GM10248 (cell line): ENCODE data around the gene U2SURP.

Source experiments
- CTCF ChIA-PET: fragments of 300-600 bp; sonication (Branson Sonifier 250); formaldehyde crosslinking; extraction: SDS; loops from one replicate; lab custom pipeline; 2021; ENCODE audit warnings: antibody characterized with exemption; lab: Yijun Ruan, JAX
- POLR2A ChIA-PET: fragments of 350-650 bp; sonication (Branson Sonifier 250); formaldehyde crosslinking; extraction: SDS; loops from one replicate; lab custom pipeline; 2020; ENCODE audit warnings: antibody characterized with exemption; lab: Yijun Ruan, JAX
- DNase-seq: peaks from one replicate; pipeline ENCODE4 v3.0.0; 2012; ENCODE audit errors: extremely low spot score
- CTCF ChIP-seq: IDR thresholded peaks from 2 replicates; pipeline ENCODE4 v1.5.1; 2012; ENCODE audit warnings: mild to moderate bottlenecking, low read depth; ENCODE audit errors: extremely low read depth, missing control alignments, control extremely low read depth

The U2SURP gene

DNA sequence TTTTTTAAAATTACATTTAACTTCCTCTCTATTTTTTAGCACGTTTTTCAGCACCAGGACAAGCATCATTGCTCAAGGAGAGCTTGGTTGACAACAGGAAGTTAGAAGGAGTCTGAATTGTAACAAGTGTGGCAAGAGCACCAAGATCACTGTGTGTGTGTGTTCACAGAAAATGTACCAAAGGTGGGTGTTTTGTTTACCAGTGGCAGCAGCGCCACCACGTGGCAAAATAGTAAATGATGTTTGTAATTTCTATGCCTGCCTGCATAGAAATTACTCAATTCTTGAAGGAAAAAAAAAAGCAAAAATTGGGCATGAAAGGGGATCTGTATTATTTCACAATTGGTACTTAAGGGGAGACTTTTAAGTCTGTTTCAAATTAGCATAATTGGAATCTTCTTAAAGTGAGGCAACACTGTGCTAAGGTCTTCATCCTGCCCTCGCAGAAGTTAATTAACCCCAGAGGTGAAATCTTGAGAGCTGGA lies 7.4 kb upstream of the U2SURP start:
- DNase-seq = peak; percentile 69
- TF ChIP-seq CTCF = peak; percentile 77
- ChIA-PET CTCF (interaction anchor here (1.0 to 9.1 kb wide), 15 partner anchors 10 to 868 kb away, joined by 3 to 130 read pairs (median 4); no protein-coding TSS in a partner anchor), POLR2A (no interaction called here)

DNA sequence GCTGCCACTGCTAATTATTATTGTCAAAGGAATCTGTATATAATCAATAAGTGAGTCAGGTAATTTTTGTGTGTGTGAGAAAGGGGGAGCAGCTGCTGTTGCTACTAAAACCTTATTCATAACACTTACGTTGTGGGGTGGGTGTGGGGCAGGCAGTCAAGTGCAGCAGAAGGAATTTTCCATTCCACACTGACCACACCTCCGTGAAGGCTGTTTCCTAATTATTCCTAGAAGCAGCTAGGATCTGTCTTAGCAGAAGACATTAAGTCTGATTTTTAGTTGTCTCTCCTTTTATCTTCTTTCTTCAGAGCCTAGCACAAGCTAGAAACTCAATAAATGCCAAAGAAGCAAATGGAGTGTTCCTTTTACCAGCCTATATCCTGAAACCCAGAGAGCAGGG lies 4.0 kb upstream of the U2SURP start:
- TF ChIP-seq CTCF = no peak
- no peak for DNase-seq
- CTCF ChIA-PET = interaction anchor here (1.7 to 9.1 kb wide), 2 partner anchors 169 to 677 kb away, joined by 3 to 130 read pairs; no protein-coding TSS in a partner anchor
- POLR2A ChIA-PET = no interaction called here

GRCh38 chr3:142998439-142998838 lies 2.9 kb upstream of the U2SURP start:
- TF ChIP-seq CTCF = no peak
- no peak for DNase-seq
- CTCF ChIA-PET = interaction anchor here (1.4 to 9.1 kb wide), 3 partner anchors 170 to 171 kb away, joined by 3 to 130 read pairs (median 27); no protein-coding TSS in a partner anchor
- POLR2A ChIA-PET = no interaction called here

GRCh38 chr3:142999881-143000280 lies 1.5 kb upstream of the U2SURP start:
- no peak for TF ChIP-seq CTCF
- ChIA-PET POLR2A (interaction anchor here (0.6 kb wide), 2 partner anchors 12 kb away, joined by 3 to 4 read pairs; no protein-coding TSS in a partner anchor), CTCF (interaction anchor here (0.7 to 5.3 kb wide), 3 partner anchors 36 to 173 kb away, joined by 3 to 27 read pairs (median 3); no protein-coding TSS in a partner anchor)
- DNase-seq = no peak

DNA sequence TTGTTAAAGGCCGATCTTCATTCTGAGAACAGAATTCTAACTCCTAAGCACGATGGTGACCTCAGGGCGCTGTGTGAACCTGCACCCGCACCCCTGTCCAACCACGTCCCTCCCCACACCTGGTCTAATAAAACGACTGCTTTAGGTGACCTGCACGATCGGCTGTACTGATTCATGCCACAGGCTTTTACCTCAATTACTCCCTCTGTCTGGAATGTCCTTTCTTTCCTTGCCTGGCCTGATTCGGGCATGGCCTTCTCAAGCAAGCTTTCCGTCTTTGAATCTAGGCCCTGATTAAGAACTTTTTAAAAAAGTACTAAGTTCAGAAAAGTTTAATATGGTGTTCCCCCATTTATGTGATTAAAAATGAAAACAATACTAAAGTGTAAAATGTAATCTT lies 842 bp upstream of the U2SURP start:
- no peak for DNase-seq
- TF ChIP-seq CTCF = no peak
- CTCF ChIA-PET = interaction anchor here (1.8 to 5.3 kb wide), 3 partner anchors 9 to 172 kb away, joined by 5 to 27 read pairs (median 7); no protein-coding TSS in a partner anchor
- POLR2A ChIA-PET = interaction anchor here (0.6 to 0.7 kb wide), 2 partner anchors 12 to 412 kb away, joined by 3 to 4 read pairs; no protein-coding TSS in a partner anchor

- ChIA-PET POLR2A (interaction anchor here (0.7 to 1.2 kb wide), 2 partner anchors 412 to 422 kb away, joined by 3 read pairs; partner anchors contain the start of gene ATR), CTCF (interaction anchor here (1.0 to 5.3 kb wide), 7 partner anchors 9 to 975 kb away, joined by 3 to 27 read pairs (median 5); no protein-coding TSS in a partner anchor)
- TF ChIP-seq CTCF = no peak
- DNase-seq = peak; percentile 85
These were observed 369 bp upstream of the U2SURP start for GRCh38 chr3:143001034-143001368.
